ENCODE measurements around the gene SF3A2.

Gene SF3A2

DNA sequence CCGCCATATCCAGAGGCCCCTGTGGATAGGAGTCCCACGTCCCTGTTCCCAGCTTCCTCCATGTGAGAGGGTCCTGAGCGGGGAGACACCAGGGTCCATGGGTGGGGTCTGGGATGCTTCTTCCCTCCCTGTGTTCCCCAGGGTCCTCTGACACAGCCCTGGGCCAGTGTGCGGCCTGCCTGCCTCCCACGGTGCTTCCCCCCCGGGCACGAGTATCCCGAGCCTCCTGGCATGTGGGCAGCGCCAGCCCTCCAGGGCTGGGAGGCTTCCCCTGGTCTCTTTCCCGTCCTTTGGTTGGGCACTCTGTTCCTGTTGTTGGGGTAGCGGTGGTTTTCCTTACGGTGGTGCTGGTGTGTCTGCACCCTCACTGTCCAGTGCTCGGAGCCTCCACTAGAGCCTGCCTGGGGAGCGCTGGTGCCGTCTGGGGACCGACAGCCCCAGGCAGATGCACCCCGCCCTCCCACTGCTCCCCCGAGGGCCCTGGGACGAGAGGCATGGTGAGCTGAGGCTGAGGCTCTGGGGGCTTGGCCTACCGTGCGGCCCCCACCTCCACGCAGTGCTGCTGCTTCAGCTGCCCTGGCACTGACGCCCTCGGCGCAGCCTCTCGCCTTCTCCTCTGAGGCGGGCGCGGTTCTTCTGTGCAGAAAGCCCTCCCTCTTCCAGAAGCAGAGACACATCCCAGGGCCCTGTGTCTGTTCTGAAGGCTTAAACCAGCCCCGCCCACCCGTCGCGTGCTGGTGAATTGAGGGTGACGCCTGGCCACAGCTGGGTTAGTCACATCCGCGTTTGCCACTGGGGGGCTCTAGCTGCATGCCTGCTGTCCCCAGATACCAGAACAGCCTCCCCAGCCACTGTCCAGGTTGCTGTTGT is 28.4 kb upstream of the SF3A2 start:
- no peak for DNase-seq

GRCh38 chr19:2208975-2209374 is 27.6 kb upstream of the SF3A2 start:
- DNase-seq: no peak

DNA sequence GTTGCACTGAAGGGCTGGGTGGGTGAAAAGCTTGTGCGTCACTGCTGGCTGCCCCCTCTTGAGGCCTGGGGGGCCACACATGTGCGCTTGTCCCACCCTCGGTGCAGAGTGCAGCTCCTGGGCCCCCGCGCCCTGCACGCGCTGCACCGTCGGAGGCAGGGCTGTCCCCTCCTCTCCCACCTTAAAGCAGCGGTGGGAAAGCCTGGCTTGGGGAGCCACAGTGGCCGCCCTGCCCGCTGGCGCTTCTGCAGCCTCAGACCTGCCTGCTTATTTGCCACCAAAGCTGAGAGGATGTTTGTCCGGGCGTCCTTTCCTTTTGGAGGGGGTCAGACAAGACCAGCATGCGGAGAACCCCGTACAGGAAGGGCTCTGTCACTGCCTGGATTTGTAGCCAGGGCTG is 27.2 kb upstream of the SF3A2 start:
- DNase-seq: no peak

DNA sequence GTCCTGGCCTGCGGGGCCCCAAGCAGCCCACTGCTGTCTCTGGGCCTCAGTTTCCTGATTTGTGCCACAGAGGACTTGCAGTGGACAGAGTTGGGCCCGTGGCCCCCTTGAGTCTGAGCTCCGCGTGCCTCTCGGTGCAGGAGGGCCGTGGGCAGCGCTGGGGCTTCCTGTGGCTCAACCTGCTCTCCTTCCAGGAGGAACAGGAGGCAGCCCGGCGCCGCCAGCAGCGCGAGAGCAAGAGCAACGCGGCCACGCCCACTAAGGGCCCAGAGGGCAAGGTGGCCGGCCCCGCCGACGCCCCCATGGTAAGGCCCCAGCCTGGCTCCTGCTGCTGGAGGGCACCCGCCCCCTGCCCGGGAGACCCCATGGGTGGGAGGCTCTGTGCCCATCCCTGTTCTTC is 26.4 kb upstream of the SF3A2 start:
- no peak for DNase-seq

GRCh38 chr19:2210987-2211740 is 25.5 kb upstream of the SF3A2 start:
- no peak for DNase-seq

DNA sequence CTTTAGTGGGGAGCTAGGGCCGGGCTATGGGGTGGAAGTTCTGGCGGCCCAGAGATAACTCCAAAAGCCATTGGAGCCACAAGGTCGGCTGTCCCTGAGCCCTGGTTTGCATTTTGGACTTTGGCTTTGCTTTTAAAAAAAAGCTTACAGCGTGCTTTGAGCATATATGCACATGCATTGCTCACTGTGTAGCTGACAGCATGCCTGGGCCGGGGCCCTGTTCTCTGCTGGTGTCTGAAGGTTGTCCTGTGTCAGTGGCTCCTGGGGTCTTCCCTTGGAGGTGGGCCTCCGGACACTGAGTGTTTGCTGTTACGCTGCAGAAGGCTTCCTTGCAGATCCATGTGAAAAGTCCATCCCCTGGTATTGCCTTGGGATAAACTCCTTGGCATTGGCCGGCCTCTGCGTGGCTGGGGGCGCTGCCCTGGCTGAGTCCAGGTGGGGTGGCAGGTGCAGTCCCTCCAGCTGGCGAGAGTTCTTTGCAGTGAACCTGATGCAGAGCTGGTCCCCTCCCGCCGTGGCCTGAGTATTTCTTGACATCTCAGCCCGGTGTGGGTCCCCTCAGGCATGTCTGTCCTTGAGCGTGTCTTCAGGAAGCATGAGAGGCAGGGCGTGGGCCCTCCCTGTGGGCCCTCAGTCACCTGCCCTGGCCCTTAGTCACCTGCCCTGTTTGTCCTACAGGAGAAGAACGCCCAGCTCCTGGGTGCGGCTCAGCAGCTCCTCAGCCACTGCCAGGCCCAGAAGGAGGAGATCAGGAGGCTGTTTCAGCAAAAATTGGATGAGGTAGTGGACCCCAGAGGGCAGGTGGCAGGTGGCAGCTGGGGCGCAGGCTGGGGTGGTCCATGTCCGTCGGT is 23.5 kb upstream of the SF3A2 start:
- DNase-seq: no peak

DNA sequence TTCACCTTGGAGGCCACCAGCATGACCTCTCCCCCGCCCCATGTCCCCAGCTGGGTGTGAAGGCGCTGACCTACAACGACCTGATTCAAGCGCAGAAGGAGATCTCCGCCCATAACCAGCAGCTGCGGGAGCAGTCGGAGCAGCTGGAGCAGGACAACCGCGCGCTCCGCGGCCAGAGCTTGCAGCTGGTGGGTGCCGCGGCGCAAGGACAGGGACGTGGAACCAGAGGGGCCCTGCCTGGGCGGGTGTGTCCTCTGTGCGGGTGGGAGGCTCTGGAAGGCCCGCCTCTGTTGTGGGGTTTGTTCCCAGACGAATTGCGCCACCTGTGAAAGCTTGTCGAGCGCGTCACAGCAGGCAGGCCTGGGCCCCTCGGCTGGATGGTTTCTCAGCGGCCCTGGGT is 22.8 kb upstream of the SF3A2 start:
- no peak for DNase-seq

DNA sequence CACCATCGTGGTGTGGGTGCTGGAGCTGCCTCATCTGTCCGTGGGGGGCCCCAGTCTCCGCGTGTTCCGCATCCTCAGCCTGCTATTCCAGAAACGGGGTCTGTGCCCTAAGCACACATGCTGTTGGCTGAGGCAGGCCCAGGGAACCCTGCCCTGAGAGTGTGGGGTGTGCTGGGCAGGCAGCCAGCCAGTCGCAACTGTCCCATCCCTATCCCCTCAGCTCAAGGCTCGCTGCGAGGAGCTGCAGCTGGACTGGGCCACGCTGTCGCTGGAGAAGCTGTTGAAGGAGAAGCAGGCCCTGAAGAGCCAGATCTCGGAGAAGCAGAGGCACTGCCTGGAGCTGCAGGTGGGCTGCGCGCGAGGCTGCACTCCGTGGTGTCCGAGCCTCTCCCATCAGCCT is 22.4 kb upstream of the SF3A2 start:
- DNase-seq: no peak

GRCh38 chr19:2215281-2215751 is 21.3 kb upstream of the SF3A2 start:
- no peak for DNase-seq

DNA sequence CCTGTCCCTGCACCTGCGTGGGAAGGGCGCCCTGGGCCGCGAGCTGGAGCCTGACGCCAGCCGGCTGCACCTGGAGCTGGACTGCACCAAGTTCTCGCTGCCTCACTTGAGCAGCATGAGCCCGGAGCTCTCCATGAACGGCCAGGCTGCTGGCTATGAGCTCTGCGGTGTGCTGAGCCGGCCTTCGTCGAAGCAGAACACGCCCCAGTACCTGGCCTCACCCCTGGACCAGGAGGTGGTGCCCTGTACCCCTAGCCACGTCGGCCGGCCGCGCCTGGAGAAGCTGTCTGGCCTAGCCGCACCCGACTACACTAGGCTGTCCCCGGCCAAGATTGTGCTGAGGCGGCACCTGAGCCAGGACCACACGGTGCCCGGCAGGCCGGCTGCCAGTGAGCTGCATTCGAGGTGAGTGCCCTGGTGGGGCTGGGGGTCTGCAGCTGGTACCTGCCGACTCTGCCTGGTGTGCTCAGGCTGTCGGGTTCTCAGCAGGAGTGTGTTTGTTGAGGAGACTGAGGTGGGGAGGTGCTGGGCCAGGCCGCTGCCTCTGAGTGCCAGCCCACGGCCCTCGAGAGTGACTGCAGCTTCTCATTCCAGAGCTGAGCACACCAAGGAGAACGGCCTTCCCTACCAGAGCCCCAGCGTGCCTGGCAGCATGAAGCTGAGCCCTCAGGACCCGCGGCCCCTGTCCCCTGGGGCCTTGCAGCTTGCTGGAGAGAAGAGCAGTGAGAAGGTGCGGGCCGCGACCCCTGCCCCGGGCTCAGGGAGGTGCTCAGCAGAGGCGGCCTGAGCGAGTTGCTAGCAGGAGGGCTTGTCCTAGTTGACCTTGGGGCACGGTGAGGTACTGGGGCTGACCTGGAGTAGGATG is 20.0 kb upstream of the SF3A2 start:
- no peak for DNase-seq

- DNase-seq: no peak
Observed at GRCh38 chr19:2217591-2217990, 19.0 kb upstream of the SF3A2 start.

DNA sequence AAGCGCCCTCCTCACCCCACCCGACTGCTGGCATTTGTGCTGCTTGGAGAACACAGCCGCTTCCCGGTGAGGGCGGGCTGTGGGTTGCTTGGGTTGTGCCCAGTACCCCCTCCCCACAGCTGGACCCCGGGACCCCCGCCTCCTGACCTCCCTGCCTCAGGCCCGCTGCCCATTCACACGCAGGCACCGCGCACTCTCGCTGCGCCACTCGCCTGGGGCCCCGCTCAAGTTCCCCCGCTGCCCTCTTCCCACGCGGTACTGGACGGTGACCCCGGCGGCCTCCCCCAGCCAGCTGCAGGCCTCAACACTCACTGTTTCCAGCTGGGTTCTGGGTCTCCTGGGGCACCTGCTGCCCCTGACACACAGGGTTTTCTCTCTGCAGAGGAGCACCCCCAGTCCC is 16.9 kb upstream of the SF3A2 start:
- no peak for DNase-seq

- DNase-seq: no peak
Observed at GRCh38 chr19:2221250-2221831, 15.3 kb upstream of the SF3A2 start.

DNA sequence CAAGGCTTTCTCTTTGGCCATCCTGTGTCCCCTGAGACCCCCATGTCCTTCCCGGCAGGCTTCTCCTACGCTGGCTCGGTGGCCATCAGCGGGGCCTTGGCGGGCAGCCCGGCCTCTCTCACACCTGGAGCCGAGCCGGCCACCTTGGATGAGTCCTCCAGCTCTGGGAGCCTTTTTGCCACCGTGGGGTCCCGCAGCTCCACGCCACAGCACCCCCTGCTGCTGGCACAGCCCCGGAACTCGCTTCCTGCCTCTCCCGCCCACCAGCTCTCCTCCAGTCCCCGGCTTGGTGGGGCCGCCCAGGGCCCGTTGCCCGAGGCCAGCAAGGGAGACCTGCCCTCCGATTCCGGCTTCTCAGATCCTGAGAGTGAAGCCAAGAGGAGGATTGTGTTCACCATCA is 14.7 kb upstream of the SF3A2 start:
- no peak for DNase-seq

DNA sequence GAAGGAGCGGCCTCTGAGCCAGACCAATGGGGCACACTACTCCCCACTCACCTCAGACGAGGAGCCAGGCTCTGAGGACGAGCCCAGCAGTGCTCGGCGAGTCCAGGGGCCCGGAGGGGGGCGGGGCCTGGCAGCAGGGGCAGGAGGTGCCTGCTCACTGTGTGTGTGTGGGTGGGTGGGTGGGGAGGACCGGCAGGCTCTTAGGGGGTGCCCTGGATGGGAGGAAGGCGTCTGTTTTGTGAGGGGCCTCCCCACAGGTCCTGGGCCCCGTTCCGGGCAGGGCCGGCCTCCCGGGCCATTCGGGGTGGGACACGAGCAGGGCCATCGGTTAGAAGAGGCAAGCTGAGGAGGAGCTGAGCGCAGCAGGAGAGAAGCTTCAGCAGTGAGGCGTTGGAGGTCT is 13.2 kb upstream of the SF3A2 start:
- DNase-seq: no peak

- no peak for DNase-seq
Observed at GRCh38 chr19:2223959-2224358, 12.7 kb upstream of the SF3A2 start.

DNA sequence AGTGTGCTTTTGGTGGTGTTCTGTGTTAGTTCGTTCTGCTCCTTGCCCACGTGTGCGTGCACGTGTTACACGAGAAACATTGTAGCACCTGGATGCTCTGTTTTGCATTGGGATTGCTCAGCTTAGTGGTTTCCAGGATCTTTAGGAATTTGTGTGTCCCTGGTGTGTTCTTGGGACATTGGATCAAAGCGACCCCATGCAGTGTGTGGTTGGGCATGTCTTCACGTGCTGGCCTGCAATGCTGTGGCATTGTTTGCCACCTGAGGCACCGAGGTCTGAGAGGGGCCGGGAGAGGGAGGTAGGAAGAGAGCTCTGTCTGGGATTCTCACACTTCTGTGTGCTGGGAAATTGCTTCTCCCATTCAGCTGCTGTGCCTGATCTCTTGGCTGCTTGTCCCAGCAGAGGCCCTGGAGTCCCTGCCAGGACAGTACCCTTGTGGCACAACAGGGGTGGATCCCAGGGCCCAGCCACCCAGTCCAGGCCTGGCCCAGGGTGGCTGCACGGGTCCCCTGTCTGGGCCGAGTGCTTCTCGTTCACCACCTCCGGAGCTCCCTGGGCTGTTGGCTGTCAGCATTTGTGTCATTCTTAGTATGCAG is 11.8 kb upstream of the SF3A2 start:
- no peak for DNase-seq

GRCh38 chr19:2225415-2226050 is 11.1 kb upstream of the SF3A2 start:
- no peak for DNase-seq

- no peak for DNase-seq
Observed at GRCh38 chr19:2226051-2226839, 10.4 kb upstream of the SF3A2 start.

DNA sequence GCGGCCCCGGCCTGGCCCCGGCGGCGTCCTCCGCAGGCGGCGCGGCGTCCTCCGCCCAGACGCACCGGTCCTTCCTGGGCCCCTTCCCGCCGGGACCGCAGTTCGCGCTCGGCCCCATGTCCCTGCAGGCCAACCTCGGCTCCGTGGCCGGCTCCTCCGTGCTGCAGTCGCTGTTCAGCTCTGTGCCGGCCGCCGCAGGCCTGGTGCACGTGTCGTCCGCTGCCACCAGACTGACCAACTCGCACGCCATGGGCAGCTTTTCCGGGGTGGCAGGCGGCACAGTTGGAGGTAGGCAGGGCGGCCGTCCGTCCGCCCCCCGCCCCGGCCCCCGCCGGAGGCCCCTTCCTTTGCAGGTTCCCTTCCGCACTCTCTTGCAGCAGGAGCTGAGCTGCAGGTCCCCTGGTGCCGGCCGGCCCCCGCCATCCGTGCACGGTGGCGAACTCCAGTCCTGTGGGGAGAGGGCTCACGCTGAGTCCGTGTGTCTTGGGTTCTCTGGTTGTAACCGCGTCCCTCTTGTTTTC is 9.7 kb upstream of the SF3A2 start:
- DNase-seq: no peak

Data from activated CD8-positive, alpha-beta memory T cell treated with anti-CD3 and anti-CD28 coated beads, Interleukin-2, amount 50 U/mL, for 48 hours (primary cell).